HEK293 (cell line): ENCODE data around the gene TBC1D14.
"Not testable (repeated sequence)": the region's sequence is repeated elsewhere in the genome, so short reads cannot be mapped to it uniquely, and the experiment has no call there.

ENCODE experiments used
- CTCF ChIA-PET: fragments of 350-600 bp; formaldehyde crosslinking; extraction: SDS; loops from one replicate; lab custom pipeline; 2021; ENCODE audit warnings: antibody characterized with exemption; lab: Yijun Ruan, JAX
- POLR2A ChIA-PET: fragments of 300-600 bp; formaldehyde crosslinking; extraction: SDS; loops from one replicate; lab custom pipeline; 2020; ENCODE audit warnings: antibody characterized with exemption, inconsistent platforms; lab: Yijun Ruan, JAX
- H3K27ac ChIP-seq: fragments of 200-500 bp; sonication (Bioruptor generic); 2 replicates; pipeline ENCODE4 v1.5.1; 2014; ENCODE audit warnings: low read depth, low read length, control low read depth, inconsistent platforms; ENCODE audit errors: extremely low read depth
- H3K36me3 ChIP-seq, 2 experiments: fragments of 200-500 bp in 1 of 2; sonication (Bioruptor generic) in 1 of 2; 1 replicate in 1 of 2; 2 replicates in 1 of 2; pipeline ENCODE4 v1.5.1; 2014 to 2017; ENCODE audit warnings: inconsistent platforms in 2 of 2, low read length in 2 of 2; ENCODE audit not compliant: control insufficient read depth in 2 of 2, insufficient read depth in 1 of 2
- H3K4me1 ChIP-seq: fragments of 200-500 bp; sonication (Bioruptor generic); 2 replicates; pipeline ENCODE4 v1.5.1; 2014; ENCODE audit warnings: mild to moderate bottlenecking, low read length, inconsistent platforms; ENCODE audit not compliant: control insufficient read depth, insufficient read depth
- H3K4me3 ChIP-seq: 2 replicates; pipeline ENCODE4 v1.5.1; 2011; ENCODE audit warnings: low read depth, mild to moderate bottlenecking, control low read depth, low read length, moderate library complexity
- H3K9me3 ChIP-seq: fragments of 200-500 bp; sonication (Bioruptor generic); 2 replicates; pipeline ENCODE4 v1.5.1; 2014; ENCODE audit warnings: low read depth, low read length, inconsistent platforms; ENCODE audit not compliant: control insufficient read depth, insufficient read depth
- MYNN ChIP-seq: fragments of 450-650 bp; formaldehyde crosslinking; IDR thresholded peaks from 2 replicates; pipeline ENCODE4 v1.5.1; 2016; ENCODE audit warnings: missing biosample characterization, missing genetic modification characterization, borderline replicate concordance
- SP7 ChIP-seq: fragments of 450-650 bp; formaldehyde crosslinking; IDR thresholded peaks from 2 replicates; pipeline ENCODE4 v1.5.1; 2016; ENCODE audit warnings: missing biosample characterization, missing genetic modification characterization
- ZBTB17 ChIP-seq: fragments of 450-650 bp; formaldehyde crosslinking; IDR thresholded peaks from 2 replicates; pipeline ENCODE4 v1.5.1; 2016; ENCODE audit warnings: missing biosample characterization, missing genetic modification characterization
- ZIC2 ChIP-seq: fragments of 450-650 bp; formaldehyde crosslinking; IDR thresholded peaks from 2 replicates; pipeline ENCODE4 v1.5.1; 2016; ENCODE audit warnings: missing biosample characterization, missing genetic modification characterization
- ZNF138 ChIP-seq: fragments of 450-650 bp; formaldehyde crosslinking; IDR thresholded peaks from 2 replicates; pipeline ENCODE4 v1.5.1; 2016; ENCODE audit warnings: missing biosample characterization, missing genetic modification characterization, borderline replicate concordance
- ZNF16 ChIP-seq: fragments of 450-650 bp; formaldehyde crosslinking; IDR thresholded peaks from 2 replicates; pipeline ENCODE4 v1.5.1; 2016; ENCODE audit warnings: low read depth, missing biosample characterization, missing genetic modification characterization
- ZNF174 ChIP-seq: fragments of 450-650 bp; formaldehyde crosslinking; IDR thresholded peaks from 2 replicates; pipeline ENCODE4 v1.5.0; 2017; ENCODE audit warnings: missing biosample characterization, mild to moderate bottlenecking, missing genetic modification characterization
- ZNF202 ChIP-seq: fragments of 450-650 bp; formaldehyde crosslinking; IDR thresholded peaks from 2 replicates; pipeline ENCODE4 v1.5.1; 2016; ENCODE audit warnings: missing biosample characterization, missing genetic modification characterization, borderline replicate concordance
- ZNF211 ChIP-seq: fragments of 450-650 bp; formaldehyde crosslinking; IDR thresholded peaks from 2 replicates; pipeline ENCODE4 v1.5.1; 2016; ENCODE audit warnings: low read depth, missing biosample characterization, missing genetic modification characterization
- ZNF214 ChIP-seq: fragments of 450-650 bp; formaldehyde crosslinking; IDR thresholded peaks from 2 replicates; pipeline ENCODE4 v1.5.1; 2017; ENCODE audit warnings: missing biosample characterization, mild to moderate bottlenecking, missing genetic modification characterization, borderline replicate concordance
- ZNF274 ChIP-seq, 2 experiments: fragments of 200-500 bp in 1 of 2; fragments of 450-650 bp in 1 of 2; sonication (Bioruptor generic) in 1 of 2; formaldehyde crosslinking in 1 of 2; IDR thresholded peaks; 2 replicates each; pipeline versions ENCODE4 v1.5.1 to v1.6.1; 2014 to 2016; ENCODE audit warnings: borderline replicate concordance in 1 of 2, inconsistent platforms in 1 of 2, low read length in 1 of 2, missing biosample characterization in 1 of 2, missing genetic modification characterization in 1 of 2
- ZNF302 ChIP-seq: fragments of 450-650 bp; formaldehyde crosslinking; IDR thresholded peaks from 2 replicates; pipeline ENCODE4 v1.5.1; 2016; ENCODE audit warnings: missing biosample characterization, missing genetic modification characterization, low read depth
- ZNF324 ChIP-seq: fragments of 450-650 bp; formaldehyde crosslinking; IDR thresholded peaks from 2 replicates; pipeline ENCODE4 v1.5.1; 2016; ENCODE audit warnings: missing biosample characterization, missing genetic modification characterization
- ZNF341 ChIP-seq: fragments of 450-650 bp; formaldehyde crosslinking; IDR thresholded peaks from 2 replicates; pipeline ENCODE4; 2016; ENCODE audit warnings: low read depth, missing biosample characterization, missing genetic modification characterization
- ZNF354C ChIP-seq: fragments of 450-650 bp; formaldehyde crosslinking; IDR thresholded peaks from 2 replicates; pipeline ENCODE4 v1.5.1; 2016; ENCODE audit warnings: missing biosample characterization, missing genetic modification characterization, low read depth, borderline replicate concordance
- ZNF37A ChIP-seq: fragments of 450-650 bp; IDR thresholded peaks from 2 replicates; pipeline ENCODE4 v1.5.1; 2018; ENCODE audit warnings: missing biosample characterization, missing genetic modification characterization
- ZNF391 ChIP-seq: fragments of 450-650 bp; formaldehyde crosslinking; IDR thresholded peaks from 2 replicates; pipeline ENCODE4 v1.5.1; 2016; ENCODE audit warnings: low read depth, missing biosample characterization, missing genetic modification characterization, borderline replicate concordance
- ZNF501 ChIP-seq: fragments of 450-650 bp; formaldehyde crosslinking; IDR thresholded peaks from 2 replicates; pipeline ENCODE4 v1.5.1; 2016; ENCODE audit warnings: missing biosample characterization, missing genetic modification characterization
- ZNF529 ChIP-seq: fragments of 450-650 bp; formaldehyde crosslinking; IDR thresholded peaks from 2 replicates; pipeline ENCODE4 v1.5.1; 2017; ENCODE audit warnings: missing genetic modification characterization, missing biosample characterization; ENCODE audit not compliant: insufficient replicate concordance
- ZNF600 ChIP-seq: fragments of 450-650 bp; formaldehyde crosslinking; IDR thresholded peaks from 2 replicates; pipeline ENCODE4 v1.5.1; 2016; ENCODE audit warnings: missing biosample characterization, missing genetic modification characterization
- ZNF610 ChIP-seq: fragments of 450-650 bp; formaldehyde crosslinking; IDR thresholded peaks from 2 replicates; pipeline ENCODE4 v1.5.1; 2016; ENCODE audit warnings: missing biosample characterization, missing genetic modification characterization, borderline replicate concordance
- ZNF776 ChIP-seq: fragments of 450-650 bp; formaldehyde crosslinking; IDR thresholded peaks from 2 replicates; pipeline ENCODE4 v1.5.0; 2017; ENCODE audit warnings: missing biosample characterization, missing genetic modification characterization, borderline replicate concordance
- TF ChIP-seq, protein P1 (sequence below): fragments of 450-650 bp; formaldehyde crosslinking; IDR thresholded peaks from 2 replicates; pipeline ENCODE4 v1.5.1; 2016; ENCODE audit warnings: missing biosample characterization, missing genetic modification characterization
- TF ChIP-seq, protein P2 (sequence below): fragments of 450-650 bp; formaldehyde crosslinking; IDR thresholded peaks from 2 replicates; pipeline ENCODE4 v1.5.1; 2017; ENCODE audit warnings: missing biosample characterization, missing genetic modification characterization

Gene TBC1D14

DNA sequence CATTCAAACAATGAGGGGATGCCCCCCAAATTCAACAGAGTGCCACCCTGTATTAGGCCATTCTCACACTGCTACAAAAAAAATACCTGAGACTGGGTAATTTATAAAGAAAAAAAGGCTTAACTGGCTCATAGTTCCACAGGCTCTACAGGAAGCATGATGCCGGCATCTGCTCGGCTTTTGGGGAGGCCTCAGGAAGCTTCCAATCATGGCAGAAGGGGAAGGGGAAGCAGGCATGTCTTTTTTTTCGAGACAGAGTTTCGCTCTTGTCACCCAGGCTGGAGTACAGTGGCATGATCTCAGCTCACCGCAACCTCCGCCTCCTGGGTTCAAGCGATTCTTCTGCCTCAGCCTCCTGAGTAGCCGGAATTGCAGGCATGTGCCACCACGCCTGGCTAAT is 18.7 kb upstream of the TBC1D14 start:
- H3K36me3 ChIP-seq, H3K27ac ChIP-seq, H3K4me3 ChIP-seq, POLR2A ChIA-PET, H3K9me3 ChIP-seq: not testable (repeated sequence)
- 0 out of 2 replicates have a peak, but pooled peaks have one; percentile 36 for TF ChIP-seq ZNF776 (tag by site-specific recombination)
- TF ChIP-seq, all 188 proteins: peak for 1; not testable (repeated sequence) for 187
- H3K4me1 ChIP-seq, CTCF ChIA-PET: not testable (repeated sequence)

DNA sequence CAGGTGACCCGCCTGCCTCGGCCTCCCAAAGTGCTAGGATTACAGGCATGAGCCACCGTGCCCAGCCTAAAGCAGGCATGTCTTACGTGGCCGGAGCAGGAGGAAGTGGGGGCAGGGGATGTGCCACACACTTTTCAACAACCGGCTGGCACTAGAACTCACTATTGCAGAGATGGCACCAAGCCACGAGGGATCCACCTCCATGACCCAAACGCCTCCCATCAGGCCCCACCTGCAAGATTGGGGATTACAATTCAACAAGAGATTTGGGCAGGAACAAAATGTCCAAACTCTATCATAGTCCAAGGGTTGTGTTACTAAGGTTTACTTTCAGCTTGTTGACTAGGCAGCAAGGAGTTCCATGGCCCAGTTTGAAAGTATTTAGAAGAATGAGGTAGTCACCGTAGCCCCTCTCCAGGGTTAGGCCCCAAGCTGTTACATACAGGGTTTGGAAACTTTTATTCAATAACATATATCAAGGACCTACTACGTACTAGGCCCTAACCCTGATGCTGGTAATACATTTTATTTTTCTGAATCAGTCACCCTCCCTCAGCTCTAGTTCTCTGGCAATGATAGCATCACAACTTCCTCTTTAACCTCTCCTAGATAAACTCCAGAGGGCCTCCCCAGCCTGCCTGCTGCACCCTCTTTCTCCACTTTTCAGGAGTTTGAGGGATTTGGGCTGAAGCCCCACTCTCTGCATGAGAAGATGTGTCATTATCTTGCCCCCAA is 18.0 kb upstream of the TBC1D14 start:
- TF ChIP-seq ZNF214 (tag by site-specific recombination) (no peak), ZNF600 (tag by site-specific recombination) (no peak), ZNF501 (tag by site-specific recombination) (no peak), ZNF341 (tag by site-specific recombination) (no peak), ZNF776 (tag by site-specific recombination) (no peak)
- TF ChIP-seq, protein P1, sequence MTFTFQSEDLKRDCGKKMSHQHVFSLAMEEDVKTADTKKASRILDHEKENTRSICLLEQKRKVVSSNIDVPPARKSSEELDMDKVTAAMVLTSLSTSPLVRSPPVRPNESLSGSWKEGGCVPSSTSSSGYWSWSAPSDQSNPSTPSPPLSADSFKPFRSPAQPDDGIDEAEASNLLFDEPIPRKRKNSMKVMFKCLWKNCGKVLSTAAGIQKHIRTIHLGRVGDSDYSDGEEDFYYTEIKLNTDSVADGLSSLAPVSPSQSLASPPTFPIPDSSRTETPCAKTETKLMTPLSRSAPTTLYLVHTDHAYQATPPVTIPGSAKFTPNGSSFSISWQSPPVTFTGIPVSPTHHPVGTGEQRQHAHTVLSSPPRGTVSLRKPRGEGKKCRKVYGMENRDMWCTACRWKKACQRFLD (tag by site-specific recombination): no peak
- no peaks in the 10 kb centered on the region for H3K4me1 ChIP-seq
- H3K36me3 ChIP-seq: no peaks in the 10 kb centered on the region
- CTCF ChIA-PET: no interaction called here
- H3K27ac ChIP-seq: no peak overlapping the region
- POLR2A ChIA-PET: no interaction called here
- H3K4me3 ChIP-seq: no peak overlapping the region
- H3K9me3 ChIP-seq: no peaks in the 10 kb centered on the region

- POLR2A ChIA-PET: no interaction called here
Observed at GRCh38 chr4:6892190-6892908, 17.3 kb upstream of the TBC1D14 start.

DNA sequence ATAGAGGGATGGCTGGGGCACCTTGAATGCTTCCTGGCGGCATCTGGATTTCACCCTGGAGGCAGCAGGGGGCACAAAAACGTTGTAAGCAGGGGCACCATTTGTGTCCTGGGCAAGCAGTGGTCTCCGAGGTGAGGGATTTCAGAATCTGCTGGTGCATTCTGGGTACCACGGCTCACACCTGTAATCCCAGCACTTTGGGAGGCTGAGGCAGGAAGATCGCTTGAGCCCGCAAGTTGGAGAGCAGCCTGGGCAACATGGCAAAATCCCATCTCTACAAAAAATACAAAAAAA is 16.8 kb upstream of the TBC1D14 start:
- H3K27ac ChIP-seq: no peak overlapping the region
- H3K4me3 ChIP-seq: no peak overlapping the region
- H3K4me1 ChIP-seq: no peaks in the 10 kb centered on the region
- ChIA-PET POLR2A (no interaction called here), CTCF (no interaction called here)
- no peaks in the 10 kb centered on the region for H3K9me3 ChIP-seq
- H3K36me3 ChIP-seq: no peaks in the 10 kb centered on the region
- no peak for TF ChIP-seq ZNF529 (tag by site-specific recombination)
- TF ChIP-seq ZNF202 (tag by site-specific recombination): no peak
- no peak for TF ChIP-seq ZNF274 (IDR thresholded peaks at IDR 0.05; ENCODE audit: low read length)
- no peak for TF ChIP-seq ZNF274 (tag by site-specific recombination; IDR thresholded peaks at IDR 0.05; ENCODE audit: borderline replicate concordance)
- no peak for TF ChIP-seq ZNF302
- no peak for TF ChIP-seq ZNF16 (tag by site-specific recombination)
- TF ChIP-seq MYNN (tag by site-specific recombination): no peak
- no peak for TF ChIP-seq ZNF324
- TF ChIP-seq ZNF610 (tag by site-specific recombination): no peak
- TF ChIP-seq ZBTB17: no peak
- TF ChIP-seq ZNF211 (tag by site-specific recombination): no peak
- no peak for TF ChIP-seq ZNF391 (tag by site-specific recombination)

More at GRCh38 chr4:6892190-6892908, 17.3 kb upstream of the TBC1D14 start:
- H3K4me1 ChIP-seq: no peaks in the 10 kb centered on the region
- no peak overlapping the region for H3K27ac ChIP-seq
- H3K9me3 ChIP-seq: no peaks in the 10 kb centered on the region
- CTCF ChIA-PET: no interaction called here
- TF ChIP-seq ZNF138 (tag by site-specific recombination): no peak
- TF ChIP-seq, protein P2, sequence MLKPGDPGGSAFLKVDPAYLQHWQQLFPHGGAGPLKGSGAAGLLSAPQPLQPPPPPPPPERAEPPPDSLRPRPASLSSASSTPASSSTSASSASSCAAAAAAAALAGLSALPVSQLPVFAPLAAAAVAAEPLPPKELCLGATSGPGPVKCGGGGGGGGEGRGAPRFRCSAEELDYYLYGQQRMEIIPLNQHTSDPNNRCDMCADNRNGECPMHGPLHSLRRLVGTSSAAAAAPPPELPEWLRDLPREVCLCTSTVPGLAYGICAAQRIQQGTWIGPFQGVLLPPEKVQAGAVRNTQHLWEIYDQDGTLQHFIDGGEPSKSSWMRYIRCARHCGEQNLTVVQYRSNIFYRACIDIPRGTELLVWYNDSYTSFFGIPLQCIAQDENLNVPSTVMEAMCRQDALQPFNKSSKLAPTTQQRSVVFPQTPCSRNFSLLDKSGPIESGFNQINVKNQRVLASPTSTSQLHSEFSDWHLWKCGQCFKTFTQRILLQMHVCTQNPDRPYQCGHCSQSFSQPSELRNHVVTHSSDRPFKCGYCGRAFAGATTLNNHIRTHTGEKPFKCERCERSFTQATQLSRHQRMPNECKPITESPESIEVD (tag by site-specific recombination): no peak
- no peak for TF ChIP-seq ZNF37A (tag by site-specific recombination)
- peak; percentile 39; the same call in 1 of the 2 replicates for TF ChIP-seq ZIC2
- TF ChIP-seq ZNF274 (IDR thresholded peaks at IDR 0.05; ENCODE audit: low read length): no peak
- no peak for TF ChIP-seq ZNF274 (tag by site-specific recombination; IDR thresholded peaks at IDR 0.05; ENCODE audit: borderline replicate concordance)
- TF ChIP-seq ZNF174: no peak
- TF ChIP-seq SP7: no peak
- no peak for TF ChIP-seq ZNF354C
- H3K4me3 ChIP-seq: no peak overlapping the region
- no peaks in the 10 kb centered on the region for H3K36me3 ChIP-seq
